Uterus (tissue), 2 donors: ENCODE measurements around the gene TUT4.

Experiments used
- CTCF ChIP-seq, 4 experiments: fragments of 200-600 bp in 2 of 4; fragments of 450-650 bp in 2 of 4; sonication (generic) in 2 of 4; IDR thresholded peaks; one replicate each; pipeline ENCODE4 v1.5.1; 2016 to 2019; ENCODE audit warnings: antibody characterized with exemption in 4 of 4, mild to moderate bottlenecking in 2 of 4, moderate library complexity in 1 of 4
- POLR2A ChIP-seq, 2 donors: fragments of 450-650 bp; IDR thresholded peaks; one replicate each; pipeline ENCODE4 v1.6.1; 2016; ENCODE audit warnings: antibody characterized with exemption in 2 of 2, mild to moderate bottlenecking in 1 of 2, moderate library complexity in 1 of 2

- TF ChIP-seq CTCF (IDR thresholded peaks at IDR 0.05): no peak
- TF ChIP-seq POLR2A (IDR thresholded peaks at IDR 0.05): no peak
Observed at GRCh38 chr1:52414942-52415341, 137.9 kb downstream of the TUT4 start.
